ENCODE data around the gene LRRC52. TPM values are rescaled to one million over a fixed set of nuclear protein-coding genes. Genes with fewer than 3 reads are reported as not detected.

LRRC52 gene
- total RNA-seq, 1 donor from 2014 or later = not detected

GRCh38 chr1:165512816-165513215 is 31.0 kb upstream of the LRRC52 start:
- intact Hi-C loops (cut with micrococcal nuclease) = no loop called here
- ChIA-PET CTCF (no interaction called here), POLR2A (no interaction called here)
- Mint-ChIP-seq H3K4me3 (no peak overlapping the region), H3K4me1 (no peaks in the 10 kb centered on the region), H3K9me3 (no peaks in the 10 kb centered on the region), H3K36me3 (ENCODE audit: low read depth) (no peaks in the 10 kb centered on the region), H3K27ac (no peak overlapping the region), H3K27me3 (peaks cover 10% of the 10 kb centered on the region)
- ATAC-seq (ENCODE audit: low read depth) = no peak
- TF ChIP-seq CTCF (IDR thresholded peaks at IDR 0.05) = no peak
- no peak for DNase-seq

- DNase-seq (no peak), ATAC-seq (ENCODE audit: low read depth) (no peak)
- H3K36me3 Mint-ChIP-seq (ENCODE audit: low read depth) = no peaks in the 10 kb centered on the region
- intact Hi-C loops (cut with micrococcal nuclease) = no loop called here
- no peak overlapping the region for H3K4me3 Mint-ChIP-seq
- peaks cover 14% of the 10 kb centered on the region for H3K27me3 Mint-ChIP-seq
- TF ChIP-seq CTCF (IDR thresholded peaks at IDR 0.05) = no peak
- no peak overlapping the region for H3K27ac Mint-ChIP-seq
- POLR2A ChIA-PET = no interaction called here
- H3K4me1 Mint-ChIP-seq = no peaks in the 10 kb centered on the region
- H3K9me3 Mint-ChIP-seq = peaks cover 12% of the 10 kb centered on the region
- CTCF ChIA-PET = no interaction called here
Observed at GRCh38 chr1:165516469-165516868, 27.3 kb upstream of the LRRC52 start.

- intact Hi-C loops (cut with micrococcal nuclease) = no loop called here
- Mint-ChIP-seq H3K4me1 (no peaks in the 10 kb centered on the region), H3K4me3 (no peak overlapping the region), H3K27ac (no peak overlapping the region), H3K9me3 (peaks cover 24% of the 10 kb centered on the region), H3K36me3 (ENCODE audit: low read depth) (no peaks in the 10 kb centered on the region), H3K27me3 (peaks cover 24% of the 10 kb centered on the region)
- ChIA-PET POLR2A (no interaction called here), CTCF (no interaction called here)
- TF ChIP-seq CTCF (IDR thresholded peaks at IDR 0.05) = no peak
- DNase-seq (no peak), ATAC-seq (ENCODE audit: low read depth) (no peak)
Observed at GRCh38 chr1:165520646-165521045, 23.2 kb upstream of the LRRC52 start.

- Mint-ChIP-seq H3K27me3 (peaks cover 40% of the 10 kb centered on the region), H3K9me3 (peaks cover 17% of the 10 kb centered on the region), H3K4me3 (no peak overlapping the region), H3K36me3 (ENCODE audit: low read depth) (no peaks in the 10 kb centered on the region), H3K27ac (no peak overlapping the region), H3K4me1 (no peaks in the 10 kb centered on the region)
- POLR2A ChIA-PET = no interaction called here
- no peak for TF ChIP-seq CTCF (IDR thresholded peaks at IDR 0.05)
- ATAC-seq (ENCODE audit: low read depth) (no peak), DNase-seq (no peak)
- intact Hi-C loops (cut with micrococcal nuclease) = no loop called here
- CTCF ChIA-PET = no interaction called here
Observed at GRCh38 chr1:165524639-165525285, 19.0 kb upstream of the LRRC52 start.

GRCh38 chr1:165525708-165526107 is 18.1 kb upstream of the LRRC52 start:
- DNase-seq = no peak
- peaks cover 17% of the 10 kb centered on the region for H3K9me3 Mint-ChIP-seq
- ATAC-seq (ENCODE audit: low read depth) = no peak
- intact Hi-C loops (cut with micrococcal nuclease) = no loop called here
- ChIA-PET CTCF (no interaction called here), POLR2A (no interaction called here)
- no peak overlapping the region for H3K27ac Mint-ChIP-seq
- H3K4me1 Mint-ChIP-seq = no peaks in the 10 kb centered on the region
- no peak overlapping the region for H3K4me3 Mint-ChIP-seq
- no peak for TF ChIP-seq CTCF (IDR thresholded peaks at IDR 0.05)
- no peaks in the 10 kb centered on the region for H3K36me3 Mint-ChIP-seq (ENCODE audit: low read depth)
- H3K27me3 Mint-ChIP-seq = peaks cover 42% of the 10 kb centered on the region
